ENCODE measurements around the gene VAC14.

VAC14 gene

GRCh38 chr16:70725912-70726828 lies 74.8 kb downstream of the VAC14 start:
- no peak for DNase-seq (ENCODE audit: low read depth in 2 of 2, low spot score in 1 of 2)

DNA sequence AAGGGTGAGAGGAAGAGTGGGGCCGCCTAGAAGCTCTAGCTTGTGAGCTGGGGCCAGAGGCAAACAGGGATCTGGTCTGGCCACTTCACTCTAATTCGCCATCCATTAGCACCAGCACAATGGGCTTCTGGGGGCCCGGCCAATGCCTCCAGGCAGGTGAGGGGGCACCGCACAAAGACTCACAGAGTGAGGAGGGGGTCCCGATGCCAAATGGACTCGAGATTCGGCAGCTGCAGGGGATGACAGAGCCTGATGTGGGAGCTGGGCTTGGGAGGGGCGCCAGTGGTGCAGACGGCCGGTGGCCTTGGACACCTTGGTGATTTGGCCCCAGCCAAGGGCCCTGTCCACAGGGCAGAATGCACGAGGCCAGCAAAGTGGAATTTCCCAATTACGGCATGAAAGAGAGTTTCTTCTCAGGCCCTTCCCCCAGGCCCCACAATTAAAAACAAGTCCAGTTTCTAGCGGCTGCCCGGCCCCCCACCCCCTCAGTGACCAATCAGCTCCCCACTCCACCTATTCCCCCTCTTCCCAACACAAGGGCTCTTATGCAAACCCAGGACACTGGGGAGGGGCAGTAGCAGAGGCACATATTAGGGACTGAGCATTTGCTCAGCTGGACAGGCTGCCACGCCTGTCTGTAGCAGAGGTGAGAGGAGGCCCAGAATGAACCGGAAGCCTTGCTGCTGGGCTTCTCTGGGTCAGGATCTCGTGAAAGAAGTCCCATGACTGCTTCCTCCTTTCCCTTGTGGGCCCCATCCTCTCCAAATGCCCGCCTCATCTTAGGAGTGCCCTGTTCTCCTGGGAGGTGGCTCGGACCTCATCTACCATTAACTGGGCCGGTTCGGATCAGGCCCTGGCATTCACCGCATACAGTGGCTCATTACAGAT lies 75.7 kb downstream of the VAC14 start:
- DNase-seq (ENCODE audit: low read depth in 2 of 2, low spot score in 1 of 2), result no peak

- no peak for DNase-seq (ENCODE audit: low read depth in 2 of 2, low spot score in 1 of 2)
These were observed 76.6 kb downstream of the VAC14 start for GRCh38 chr16:70724146-70725023.

- DNase-seq (ENCODE audit: low read depth in 2 of 2, low spot score in 1 of 2), result no peak
These were observed 77.2 kb downstream of the VAC14 start for GRCh38 chr16:70723740-70724145.

GRCh38 chr16:70721202-70721963 lies 79.6 kb downstream of the VAC14 start:
- no peak for DNase-seq (ENCODE audit: low read depth in 2 of 2, low spot score in 1 of 2)

GRCh38 chr16:70720425-70721201 lies 80.3 kb downstream of the VAC14 start:
- no peak for DNase-seq (ENCODE audit: low read depth in 2 of 2, low spot score in 1 of 2)

GRCh38 chr16:70717065-70717464 lies 83.9 kb downstream of the VAC14 start:
- DNase-seq (ENCODE audit: low read depth in 2 of 2, low spot score in 1 of 2), result no peak

- no peak for DNase-seq (ENCODE audit: low read depth in 2 of 2, low spot score in 1 of 2)
These were observed 85.0 kb downstream of the VAC14 start for GRCh38 chr16:70715860-70716357.

- DNase-seq (ENCODE audit: low read depth in 2 of 2, low spot score in 1 of 2), result no peak
These were observed 85.7 kb downstream of the VAC14 start for GRCh38 chr16:70715055-70715858.

DNA sequence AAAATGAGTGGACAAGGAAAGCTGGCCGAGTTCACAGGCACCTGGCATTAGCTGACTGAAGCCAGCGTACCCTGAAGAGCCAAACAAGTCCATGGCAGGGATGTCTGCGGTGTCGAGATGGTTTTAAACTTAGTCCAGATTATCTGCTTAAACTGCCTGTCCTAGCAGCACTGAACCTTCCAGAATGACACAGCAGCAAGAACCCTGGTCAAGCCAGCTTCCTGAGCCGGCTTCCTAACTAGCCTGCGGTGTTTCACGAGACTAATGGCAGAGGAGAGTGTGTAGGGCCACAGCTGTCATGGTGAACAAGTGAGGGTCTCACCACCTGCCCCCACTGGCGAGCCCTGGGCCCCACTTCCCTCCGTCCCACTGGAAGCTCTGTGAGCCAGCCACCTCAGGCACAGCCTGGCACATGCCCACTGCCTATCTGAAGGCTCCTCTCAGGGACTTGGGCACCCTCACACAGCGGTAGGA lies 86.3 kb downstream of the VAC14 start:
- no peak for DNase-seq (ENCODE audit: low read depth in 2 of 2, low spot score in 1 of 2)

DNA sequence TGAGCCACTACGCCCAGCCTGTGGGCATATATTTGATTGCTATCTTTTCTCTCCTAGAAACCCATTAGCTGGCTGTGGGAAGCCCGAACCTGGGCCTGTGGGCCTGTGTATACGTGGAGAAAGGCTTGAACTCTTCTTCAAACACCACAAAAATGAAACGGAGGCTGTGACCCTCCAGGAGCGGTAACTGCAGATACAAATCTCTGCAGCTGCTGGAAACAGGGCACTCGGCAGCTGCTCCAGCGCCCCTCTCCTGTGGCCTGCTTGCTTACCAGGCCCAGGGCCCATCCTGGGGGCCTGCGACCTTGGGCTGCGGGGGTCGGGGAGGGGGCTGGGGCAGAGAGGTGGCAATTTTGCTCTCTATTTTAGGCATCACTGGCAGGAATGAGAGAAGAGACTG lies 87.1 kb downstream of the VAC14 start:
- DNase-seq (ENCODE audit: low read depth in 2 of 2, low spot score in 1 of 2), result no peak

- no peak for DNase-seq (ENCODE audit: low read depth in 2 of 2, low spot score in 1 of 2)
These were observed 87.6 kb downstream of the VAC14 start for GRCh38 chr16:70713342-70713741.

DNA sequence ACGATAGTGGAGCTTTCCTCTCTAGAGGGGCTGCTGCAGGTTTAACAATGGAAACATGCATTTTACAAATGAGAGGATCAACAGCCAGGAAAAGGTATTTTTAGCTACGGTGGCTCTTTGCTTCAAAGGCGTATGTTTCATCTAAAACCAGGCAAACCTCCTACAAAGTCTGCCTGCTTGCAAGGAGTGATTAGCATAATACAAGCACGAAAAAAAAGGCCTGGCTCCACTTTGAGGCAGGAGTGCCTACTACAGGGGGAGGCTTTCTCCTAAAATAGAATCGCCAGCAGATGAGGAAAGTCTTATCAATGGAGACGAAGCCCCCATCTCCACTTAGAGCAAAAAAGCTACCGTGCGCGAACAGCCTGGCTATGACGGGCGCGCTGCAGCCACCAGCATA lies 88.0 kb downstream of the VAC14 start:
- no peak for DNase-seq (ENCODE audit: low read depth in 2 of 2, low spot score in 1 of 2)

DNA sequence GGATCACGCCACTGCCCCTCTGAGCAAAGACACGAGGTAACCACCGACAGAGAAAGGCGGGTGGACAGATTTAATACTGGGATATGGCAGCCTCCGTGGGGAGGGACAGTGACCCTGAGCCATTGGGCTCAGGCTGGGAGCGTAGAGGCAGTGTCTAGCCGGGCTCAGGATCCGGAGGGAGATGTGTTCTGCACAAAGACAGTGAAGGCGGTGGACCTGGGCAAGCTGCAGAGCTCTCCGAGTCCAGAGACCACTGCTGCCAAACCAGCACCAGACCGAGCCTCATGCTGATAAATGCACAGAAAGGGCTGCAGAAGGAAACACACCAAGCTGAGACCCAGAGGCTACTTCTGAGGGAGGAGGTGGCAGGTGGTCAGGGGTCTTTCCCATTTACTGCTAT lies 88.6 kb downstream of the VAC14 start:
- no peak for DNase-seq (ENCODE audit: low read depth in 2 of 2, low spot score in 1 of 2)

DNA sequence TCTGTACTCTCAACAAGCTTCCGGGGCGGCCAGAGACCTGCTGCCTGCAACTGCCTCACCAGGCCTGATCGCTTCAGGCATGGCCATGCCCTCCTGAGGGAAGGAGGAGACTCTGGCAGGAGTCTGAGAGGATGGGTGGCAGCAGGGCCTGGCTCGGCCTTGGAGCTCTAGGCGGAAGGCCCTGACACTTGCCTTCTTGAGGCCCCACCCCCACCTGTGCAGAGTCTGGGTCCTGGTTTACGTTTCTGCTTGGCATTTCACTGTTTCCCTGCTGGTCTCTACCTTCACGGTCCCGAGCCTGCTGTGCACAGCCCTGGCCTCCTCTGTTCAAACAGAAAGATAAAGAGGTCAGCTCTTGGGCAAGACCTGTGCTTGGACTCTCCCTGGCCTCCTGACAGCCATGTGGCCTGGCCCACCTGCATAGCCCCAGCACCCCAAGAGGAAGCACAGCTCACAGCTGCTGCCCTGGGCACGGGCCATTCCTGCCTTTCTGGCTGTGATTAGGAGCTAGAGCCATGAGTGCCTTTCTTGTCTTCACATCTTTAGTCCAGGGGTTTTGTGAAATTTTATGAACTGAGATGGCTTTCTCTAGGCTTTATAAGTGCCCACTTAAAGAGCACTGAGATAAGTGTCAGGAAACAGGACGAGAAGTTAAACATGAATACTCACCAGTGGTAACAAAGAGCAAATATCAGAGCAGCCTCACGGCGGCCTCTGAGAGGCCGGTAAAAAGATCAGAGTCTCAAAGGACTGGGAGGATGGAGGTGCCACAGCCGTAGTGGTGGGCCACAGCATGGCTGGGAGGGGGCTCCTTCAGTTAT lies 89.5 kb downstream of the VAC14 start:
- DNase-seq (ENCODE audit: low read depth in 2 of 2, low spot score in 1 of 2), result no peak

DNA sequence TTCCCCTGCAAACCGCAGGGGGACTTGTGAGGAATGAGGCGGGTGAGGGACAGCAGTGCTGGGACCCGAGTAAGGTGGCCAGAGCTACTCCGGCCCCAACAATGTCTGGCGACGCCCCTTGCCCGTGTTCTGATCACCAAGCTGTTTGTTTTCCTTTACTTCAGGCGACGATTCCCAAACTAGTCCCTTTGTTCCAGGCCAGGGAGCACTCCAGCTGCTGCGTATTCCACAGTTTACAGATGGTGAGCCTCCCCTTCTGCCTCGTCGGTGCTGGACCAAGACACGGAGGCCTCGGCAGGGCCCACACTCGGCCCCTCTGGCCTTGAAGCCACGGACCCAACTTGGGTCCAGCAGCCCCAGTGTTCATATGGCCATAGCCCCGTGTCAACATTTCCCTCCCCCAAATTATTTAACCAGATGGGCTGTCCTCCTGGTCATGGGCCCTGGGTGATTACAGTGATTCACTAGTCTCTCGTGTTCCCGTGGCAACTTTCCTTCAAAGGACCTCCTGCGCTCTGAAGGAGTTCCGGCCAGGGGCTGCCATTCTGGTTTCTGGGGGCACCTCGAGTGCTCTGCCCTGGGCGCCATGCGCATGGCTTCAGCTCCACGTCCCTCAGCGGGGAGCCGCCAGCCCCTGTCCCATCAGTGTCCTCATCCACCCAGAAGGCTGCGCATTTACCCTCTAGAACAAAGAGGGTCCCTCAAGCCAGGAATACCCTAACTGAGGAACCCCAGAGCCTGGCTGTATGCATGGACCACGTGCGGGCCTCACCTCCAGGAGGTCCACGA lies 90.3 kb downstream of the VAC14 start:
- no peak for DNase-seq (ENCODE audit: low read depth in 2 of 2, low spot score in 1 of 2)

- no peak for DNase-seq (ENCODE audit: low read depth in 2 of 2, low spot score in 1 of 2)
These were observed 91.0 kb downstream of the VAC14 start for GRCh38 chr16:70709942-70710341.

All from stimulated activated CD8-positive, alpha-beta memory T cell treated with anti-CD3 and anti-CD28 coated beads, Interleukin-4, amount 100 ng/mL, for 4 hours (primary cell).